ENCODE results near the gene GRIN2D.
"Not testable (repeated sequence)": the region's sequence is repeated elsewhere in the genome, so short reads cannot be mapped to it uniquely, and the experiment has no call there.

Gene GRIN2D

DNA sequence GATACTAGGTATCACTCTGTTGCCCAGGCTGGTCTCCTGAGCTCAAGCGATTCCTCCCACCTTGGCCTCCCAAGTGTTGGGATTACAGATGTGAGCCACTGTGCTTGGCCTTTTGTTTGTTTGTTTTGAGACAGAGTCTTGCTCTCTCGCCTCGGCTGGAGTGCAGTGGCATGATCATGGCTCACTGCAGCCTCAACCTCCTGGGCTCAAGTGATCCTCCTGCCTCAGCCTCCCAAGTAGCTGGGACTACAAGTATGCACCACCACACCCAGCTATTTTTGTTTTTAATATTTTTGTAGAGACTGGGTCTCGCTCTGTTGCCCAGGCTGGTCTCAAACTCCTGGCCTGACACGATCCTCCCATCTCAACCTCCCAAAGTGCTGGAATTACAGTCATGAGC, 21.7 kb upstream of the GRIN2D start:
- not testable (repeated sequence) for DNase-seq (ENCODE audit: low read depth)

DNA sequence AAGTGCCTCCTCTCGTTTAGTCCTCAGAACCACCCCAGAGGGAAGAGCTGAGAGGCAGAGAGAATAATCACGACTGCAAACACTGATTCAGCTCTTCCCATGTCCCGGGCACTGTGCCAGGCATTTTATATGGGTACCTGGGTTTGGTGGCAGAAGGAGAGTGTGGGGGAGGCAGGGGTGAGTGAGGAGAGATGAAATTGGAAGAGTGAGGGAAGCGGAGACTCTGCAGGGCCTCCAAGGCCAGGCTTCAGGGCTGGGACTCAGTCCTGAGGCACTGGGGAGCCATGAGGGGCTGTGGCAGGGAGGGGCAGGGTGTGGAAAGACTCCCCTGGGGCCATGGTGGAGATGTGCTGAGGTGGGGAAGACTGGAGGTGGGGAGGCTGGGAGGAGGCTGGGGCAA, 20.6 kb upstream of the GRIN2D start:
- DNase-seq (ENCODE audit: low read depth): no peak

DNA sequence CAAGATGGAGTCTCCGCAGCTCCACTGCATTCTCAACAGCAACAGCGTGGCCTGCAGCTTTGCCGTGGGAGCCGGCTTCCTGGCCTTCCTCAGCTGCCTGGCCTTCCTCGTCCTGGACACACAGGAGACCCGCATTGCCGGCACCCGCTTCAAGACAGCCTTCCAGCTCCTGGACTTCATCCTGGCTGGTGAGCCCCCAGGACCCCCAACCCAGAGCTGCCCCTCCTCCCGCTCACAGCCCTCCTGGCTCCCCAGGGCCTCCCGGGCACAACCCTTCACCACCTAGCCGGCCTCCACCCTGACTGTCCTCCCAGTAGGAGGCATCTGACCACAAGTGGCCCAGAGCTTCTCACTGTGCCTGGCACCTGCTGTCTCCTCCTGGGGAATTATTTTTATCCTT, 19.9 kb upstream of the GRIN2D start:
- no peak for DNase-seq (ENCODE audit: low read depth)

- DNase-seq (ENCODE audit: low read depth): no peak
Measured at GRCh38 chr19:48378194-48378570, 15.3 kb upstream of the GRIN2D start.

- no peak for DNase-seq (ENCODE audit: low read depth)
Measured at GRCh38 chr19:48379058-48379457, 14.4 kb upstream of the GRIN2D start.

DNA sequence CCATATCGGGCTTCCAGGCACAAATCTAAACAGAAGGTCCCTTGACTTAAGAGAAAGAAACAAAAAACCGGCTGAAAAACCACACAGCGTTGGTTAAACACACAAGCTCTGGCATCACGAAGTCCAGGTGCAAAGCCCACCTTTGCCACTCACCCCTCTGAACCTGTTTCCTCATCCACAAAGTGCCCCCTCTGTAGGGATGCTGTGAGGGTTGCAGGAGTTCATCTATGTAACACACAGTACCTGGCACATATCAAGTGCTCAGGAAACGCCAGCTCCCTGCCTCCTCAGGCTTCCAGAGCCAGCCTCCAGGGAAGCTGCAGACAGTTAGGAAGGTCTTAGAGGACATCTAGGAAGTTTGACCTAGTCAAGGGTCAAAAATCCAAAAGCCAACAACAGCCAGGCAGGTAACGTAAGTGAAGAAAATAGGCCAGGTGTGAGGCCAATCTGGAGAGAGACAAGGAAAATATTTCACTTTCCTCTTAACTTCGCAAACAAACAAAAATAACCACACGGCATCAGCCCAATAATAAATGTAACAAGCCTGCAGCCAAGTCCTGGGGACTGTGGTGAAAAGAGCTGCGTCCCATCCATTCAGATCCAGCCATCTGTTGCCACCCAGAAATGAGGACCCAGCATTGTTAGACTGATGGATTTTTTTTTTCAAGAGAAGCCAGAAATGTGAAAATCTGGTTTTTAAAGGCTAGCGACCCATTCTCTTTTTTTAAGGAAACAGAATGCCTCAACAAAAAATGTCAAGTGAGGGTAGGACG, 12.1 kb upstream of the GRIN2D start:
- DNase-seq (ENCODE audit: low read depth): no peak

DNA sequence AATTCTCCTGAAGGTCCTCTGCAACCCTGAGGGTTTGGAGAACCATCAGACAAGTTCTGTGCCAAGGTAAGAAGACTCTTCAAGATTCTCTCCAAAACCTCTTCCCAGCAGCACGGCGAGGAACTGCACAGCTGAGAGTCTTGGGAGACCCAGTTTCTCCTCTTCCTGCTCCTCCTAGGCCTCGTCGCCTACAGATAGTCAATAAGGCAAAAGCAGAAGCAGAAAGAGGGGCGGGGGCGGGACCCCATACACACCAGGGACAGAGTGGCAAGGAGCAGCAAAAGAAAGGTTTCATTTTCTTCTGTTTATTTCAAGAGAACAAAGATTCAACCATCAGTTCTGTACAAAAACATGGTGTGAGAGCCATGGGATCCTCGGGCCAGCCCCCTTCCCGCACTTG, 11.2 kb upstream of the GRIN2D start:
- no peak for DNase-seq (ENCODE audit: low read depth)

DNA sequence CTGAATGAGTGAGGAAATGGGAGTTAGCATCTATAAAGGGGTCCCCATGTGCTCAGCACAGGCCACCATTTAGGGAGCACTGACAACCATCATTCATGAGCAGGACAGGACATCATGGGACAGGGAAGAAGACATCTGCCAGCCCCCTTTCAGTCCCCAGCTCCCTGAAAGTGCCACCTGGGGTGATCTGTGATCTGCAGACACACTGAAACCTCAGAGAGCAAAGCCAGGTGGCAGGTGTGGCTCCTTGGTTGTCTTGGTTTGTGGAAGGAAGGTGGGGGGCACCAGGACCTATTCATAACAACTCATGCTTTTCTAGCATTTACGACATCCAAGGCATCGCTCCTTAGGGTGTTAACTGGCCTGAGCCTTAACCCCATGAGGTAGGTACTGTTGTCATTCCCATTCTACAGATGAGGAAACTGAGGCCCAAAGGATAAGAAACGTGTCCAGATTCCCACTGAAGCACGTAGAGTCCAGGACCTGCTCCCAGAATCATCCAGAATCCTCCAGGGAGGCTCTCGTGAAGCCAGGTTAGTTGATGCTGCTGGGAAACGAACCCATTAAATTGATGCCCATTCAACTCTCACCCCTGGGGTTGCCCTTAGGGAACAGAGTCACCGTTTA, 7.9 kb upstream of the GRIN2D start:
- DNase-seq (ENCODE audit: low read depth): no peak

DNA sequence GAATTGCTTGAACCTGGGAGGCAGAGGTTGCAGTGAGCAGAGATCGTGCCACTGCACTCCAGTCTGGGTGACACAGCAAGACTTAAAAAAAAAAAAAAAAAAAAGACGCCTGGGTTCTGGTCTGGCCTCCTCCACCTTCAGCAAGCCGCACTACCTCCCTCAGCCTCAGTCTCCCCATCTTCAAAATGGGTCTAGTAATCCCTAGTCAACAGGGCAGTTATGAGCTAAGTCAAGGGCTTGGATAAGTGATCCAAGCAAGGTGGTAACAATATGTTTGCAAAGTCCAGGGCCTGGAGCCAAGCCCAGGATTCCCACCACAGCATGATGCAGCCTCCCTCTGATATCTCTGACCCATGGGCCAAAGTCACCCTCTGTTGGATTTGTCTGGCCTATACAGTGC, 6.5 kb upstream of the GRIN2D start:
- DNase-seq (ENCODE audit: low read depth): no peak

GRCh38 chr19:48390188-48391099, 3.0 kb upstream of the GRIN2D start:
- DNase-seq (ENCODE audit: low read depth): no peak

GRCh38 chr19:48391100-48392005, 2.1 kb upstream of the GRIN2D start, which contains the start of gene KDELR1:
Gene KDELR1 (minus strand): TSS chr19:48391551. CDS start chr19:48391358, 193 bp downstream.
- no peak for DNase-seq (ENCODE audit: low read depth)

DNA sequence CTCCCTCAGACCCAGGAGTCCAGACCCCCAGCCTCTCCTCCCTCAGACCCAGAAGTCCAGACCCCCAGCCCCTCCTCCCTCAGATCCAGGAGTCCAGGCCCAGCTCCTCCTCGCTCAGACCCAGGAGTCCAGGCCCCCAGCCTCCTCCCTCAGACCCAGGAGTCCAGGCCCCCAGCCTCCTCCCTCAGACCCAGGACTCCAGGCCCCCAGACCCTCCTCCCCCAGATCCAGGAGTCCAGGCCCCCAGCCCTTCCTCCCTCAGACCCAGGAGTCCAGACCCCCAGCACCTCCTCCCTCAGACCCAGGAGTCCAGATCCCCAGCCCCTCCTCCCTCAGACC, 1.5 kb upstream of the GRIN2D start:
- DNase-seq (ENCODE audit: low read depth): not testable (repeated sequence)

DNA sequence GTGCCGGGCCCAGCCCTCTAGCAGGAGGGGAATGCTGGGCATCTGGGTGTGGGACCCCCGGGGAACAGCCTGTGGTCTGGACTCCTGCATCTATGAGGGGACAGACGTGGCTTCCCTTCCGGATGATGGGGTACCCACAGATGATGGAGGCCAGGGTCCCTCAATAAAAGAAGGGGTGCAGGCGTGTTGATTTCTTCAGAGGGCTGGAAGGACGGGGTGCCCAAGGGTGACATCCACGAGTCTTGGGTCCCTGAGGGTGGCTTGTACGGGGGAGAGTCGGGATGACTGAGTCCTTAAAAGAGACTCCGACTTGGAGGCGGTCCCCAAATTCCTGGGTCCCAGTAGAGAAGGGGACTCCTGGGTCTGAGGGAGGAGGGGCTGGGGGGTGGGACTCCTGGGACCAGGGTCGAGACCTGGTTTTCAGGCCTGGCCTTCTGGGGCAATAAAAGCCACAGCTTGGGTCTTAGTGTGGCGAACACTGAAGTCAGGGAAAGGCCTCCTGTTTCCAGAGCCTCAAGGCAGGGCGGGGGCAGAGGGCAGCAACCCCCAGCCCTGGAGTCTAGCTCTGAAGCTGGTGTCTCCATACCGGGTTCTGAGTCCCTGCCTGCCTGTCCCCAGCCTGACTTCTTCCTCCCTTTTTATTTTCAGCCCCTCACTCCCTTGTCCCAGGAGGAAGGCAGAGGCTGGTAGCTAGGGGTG, 459 bp upstream of the GRIN2D start:
- no peak for DNase-seq (ENCODE audit: low read depth)

GRCh38 chr19:48394331-48395169, 1.1 kb downstream of the GRIN2D start:
- no peak for DNase-seq (ENCODE audit: low read depth)

DNA sequence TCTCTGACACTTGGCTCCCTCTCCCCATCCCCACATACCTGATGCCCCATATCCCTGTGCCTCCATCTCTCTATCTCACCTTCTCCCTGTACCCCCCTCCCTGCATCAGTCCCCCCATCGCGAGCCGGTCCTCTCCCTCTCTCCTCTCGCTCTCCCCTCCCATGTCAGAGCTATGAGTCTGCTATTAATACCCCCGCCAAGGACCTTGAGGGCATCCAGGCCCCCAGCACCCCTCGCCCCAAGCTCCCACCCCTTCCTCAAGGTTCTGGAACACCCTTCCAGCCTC, 1.6 kb downstream of the GRIN2D start:
- DNase-seq (ENCODE audit: low read depth): no peak

- no peak for DNase-seq (ENCODE audit: low read depth)
Measured at GRCh38 chr19:48395499-48395898, 2.0 kb downstream of the GRIN2D start.

DNA sequence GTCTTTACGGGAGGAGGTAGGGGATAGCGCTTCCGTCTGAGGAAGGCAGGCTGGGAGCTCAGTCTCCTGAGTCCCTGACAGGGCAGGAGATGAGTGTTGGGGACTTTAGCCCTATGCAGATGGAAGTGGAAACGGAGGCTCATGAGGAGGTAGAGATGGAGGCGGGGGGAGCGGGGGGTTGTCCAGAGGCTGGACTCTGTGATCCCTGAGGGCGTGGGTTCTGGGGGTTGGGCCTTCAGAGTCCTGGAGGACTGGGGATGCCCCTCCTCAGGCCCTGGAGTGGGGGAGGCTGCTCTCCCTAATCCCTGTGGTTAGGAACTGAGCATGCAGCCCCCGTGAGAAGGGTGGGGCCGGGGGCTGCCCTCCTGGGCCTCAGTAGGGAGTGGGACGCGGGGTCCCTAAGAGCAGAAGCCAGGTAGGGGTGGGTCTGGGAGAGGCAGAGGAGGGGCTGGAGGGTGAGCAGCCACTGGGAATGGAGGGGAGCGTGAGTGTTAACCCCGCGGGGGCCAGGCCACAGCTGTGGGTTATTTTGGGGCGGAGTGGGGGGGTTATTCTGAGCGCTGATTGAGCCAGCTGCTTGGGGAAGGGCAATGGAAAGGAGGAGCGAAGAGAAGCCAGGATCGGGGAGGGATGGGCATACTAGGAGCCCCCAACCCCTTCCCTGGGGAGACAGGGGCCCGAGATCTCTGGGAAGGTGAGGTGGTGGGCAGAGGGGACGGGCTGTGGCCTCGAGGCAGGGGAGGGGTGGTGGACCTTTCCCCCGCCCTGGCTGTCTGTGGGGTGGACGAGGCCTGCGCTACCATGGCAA, 2.8 kb downstream of the GRIN2D start:
- no peak for DNase-seq (ENCODE audit: low read depth)

GRCh38 chr19:48396824-48397176, 3.3 kb downstream of the GRIN2D start:
- DNase-seq (ENCODE audit: low read depth): no peak

DNA sequence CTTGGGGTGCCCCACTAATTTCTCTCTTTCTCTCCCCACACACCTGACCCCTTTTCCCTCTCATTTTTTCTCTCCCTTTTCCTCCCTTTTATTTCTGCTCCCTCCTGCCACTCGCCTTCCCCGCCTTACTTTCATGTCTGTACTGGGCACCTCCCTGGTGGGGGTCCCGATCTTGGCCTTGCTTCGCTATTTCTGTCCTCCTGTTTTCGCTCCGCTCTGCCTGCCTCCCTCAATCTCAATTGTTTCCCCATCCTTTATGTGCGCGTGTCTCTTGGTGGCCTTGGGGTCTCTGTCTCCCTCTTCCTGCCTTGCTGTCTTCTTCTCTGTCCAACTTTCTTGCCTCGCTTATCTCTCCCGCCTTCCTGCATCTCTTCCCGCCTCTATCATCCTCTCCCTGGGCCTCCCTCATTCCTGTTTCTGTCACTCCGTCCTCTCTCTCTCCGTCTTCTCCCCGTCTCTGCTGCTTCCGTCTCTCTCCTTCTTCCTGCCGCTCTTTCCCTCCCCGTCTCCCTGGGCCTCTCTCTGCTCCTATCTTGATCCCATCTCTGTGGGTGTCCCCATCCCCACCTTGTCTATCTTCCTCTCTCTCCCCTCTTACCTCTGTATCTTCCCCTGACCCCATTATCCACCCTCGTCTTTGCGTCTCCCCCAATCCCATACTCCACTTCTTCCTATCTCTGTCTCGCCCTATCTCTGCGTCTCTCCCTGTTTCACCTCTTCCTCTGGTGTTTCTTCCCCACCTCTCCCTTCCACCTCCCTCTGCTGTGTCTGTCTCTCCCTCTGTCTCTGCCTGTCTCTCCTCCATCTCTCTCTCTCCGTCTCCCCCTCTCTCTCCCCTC, 4.0 kb downstream of the GRIN2D start:
- no peak for DNase-seq (ENCODE audit: low read depth)

Data from HS-5 (cell line).